AG04450 (cell line): ENCODE data around the gene ITPK1. TPM values are rescaled to one million over a fixed set of nuclear protein-coding genes. Genes with fewer than 3 reads are reported as not detected.

ENCODE experiments used
- CTCF ChIA-PET: fragments of 300-600, 350-600 bp; formaldehyde crosslinking; extraction: SDS; loops from one replicate; lab custom pipeline; 2022; ENCODE audit warnings: antibody characterized with exemption, inconsistent platforms; lab: Charles Lee
- POLR2A ChIA-PET: fragments of 350-600 bp; formaldehyde crosslinking; extraction: SDS; loops from one replicate; lab custom pipeline; 2021; ENCODE audit warnings: antibody characterized with exemption, inconsistent platforms; lab: Yijun Ruan, JAX
- DNase-seq: peaks from one replicate; pipeline ENCODE4 v3.0.0-alpha.2; 2011; ENCODE audit warnings: low read depth, low spot score
- H3K27ac ChIP-seq: one replicate; pipeline ENCODE4 v1.5.1; 2012; ENCODE audit warnings: low read depth, low read length, control low read depth
- H3K27me3 ChIP-seq: one replicate; pipeline ENCODE4 v1.6.0; 2012; ENCODE audit warnings: low read length; ENCODE audit not compliant: control insufficient read depth, insufficient read depth
- H3K4me3 ChIP-seq: 2 replicates; pipeline ENCODE4 v1.5.1; 2011; ENCODE audit warnings: mild to moderate bottlenecking, low read depth, low read length, control low read depth
- H3K9me3 ChIP-seq: 2 replicates; pipeline ENCODE4 v1.5.1; 2012; ENCODE audit warnings: low read length; ENCODE audit not compliant: control insufficient read depth, insufficient read depth
- polyA plus RNA-seq: library from polyadenylated mRNA; depleted of rRNA; stranded (reverse); fragments of >200 nt; gene quantifications from 2 replicates; pipeline ENCODE4 v1.2.3, GENCODE V29; 2011
- TF ChIP-seq, protein P1 (sequence below): IDR thresholded peaks from 2 replicates; pipeline ENCODE4 v1.5.1; 2011; ENCODE audit warnings: low read depth, low read length, control low read depth, inconsistent platforms

The ITPK1 gene
- polyA plus RNA-seq, 1 experiment: 13.6 TPM

DNA sequence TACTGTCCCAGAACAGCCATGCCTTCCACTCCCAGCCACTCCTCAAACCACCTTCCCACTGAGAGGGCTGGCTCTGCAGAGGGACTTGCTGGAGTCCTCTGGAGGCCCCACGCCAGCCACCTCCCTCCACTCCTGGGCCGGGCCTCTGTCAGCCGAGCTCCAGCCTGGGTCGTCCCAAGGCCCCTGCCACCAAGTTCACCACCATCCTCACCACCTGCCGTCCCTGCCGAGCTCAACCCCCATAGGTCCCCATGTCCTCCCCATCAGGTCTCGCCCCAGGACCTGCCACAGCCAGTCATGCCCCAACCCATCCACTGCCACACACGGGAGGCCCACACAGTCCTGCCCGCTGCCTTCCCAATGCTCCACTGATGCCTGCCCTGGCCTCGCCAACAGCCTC lies 39.0 kb downstream of the ITPK1 start:
- no peak for DNase-seq
- TF ChIP-seq, protein P1, sequence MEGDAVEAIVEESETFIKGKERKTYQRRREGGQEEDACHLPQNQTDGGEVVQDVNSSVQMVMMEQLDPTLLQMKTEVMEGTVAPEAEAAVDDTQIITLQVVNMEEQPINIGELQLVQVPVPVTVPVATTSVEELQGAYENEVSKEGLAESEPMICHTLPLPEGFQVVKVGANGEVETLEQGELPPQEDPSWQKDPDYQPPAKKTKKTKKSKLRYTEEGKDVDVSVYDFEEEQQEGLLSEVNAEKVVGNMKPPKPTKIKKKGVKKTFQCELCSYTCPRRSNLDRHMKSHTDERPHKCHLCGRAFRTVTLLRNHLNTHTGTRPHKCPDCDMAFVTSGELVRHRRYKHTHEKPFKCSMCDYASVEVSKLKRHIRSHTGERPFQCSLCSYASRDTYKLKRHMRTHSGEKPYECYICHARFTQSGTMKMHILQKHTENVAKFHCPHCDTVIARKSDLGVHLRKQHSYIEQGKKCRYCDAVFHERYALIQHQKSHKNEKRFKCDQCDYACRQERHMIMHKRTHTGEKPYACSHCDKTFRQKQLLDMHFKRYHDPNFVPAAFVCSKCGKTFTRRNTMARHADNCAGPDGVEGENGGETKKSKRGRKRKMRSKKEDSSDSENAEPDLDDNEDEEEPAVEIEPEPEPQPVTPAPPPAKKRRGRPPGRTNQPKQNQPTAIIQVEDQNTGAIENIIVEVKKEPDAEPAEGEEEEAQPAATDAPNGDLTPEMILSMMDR: no peak
- Histone ChIP-seq H3K9me3 (no peaks in the 10 kb centered on the region), H3K27me3 (no peaks in the 10 kb centered on the region), H3K27ac (no peak overlapping the region), H3K4me3 (no peak overlapping the region)
- ChIA-PET POLR2A (interaction anchor here (0.6 kb wide), 1 partner anchor 12 kb away, joined by 9 read pairs; no protein-coding TSS in a partner anchor), CTCF (no interaction called here)

DNA sequence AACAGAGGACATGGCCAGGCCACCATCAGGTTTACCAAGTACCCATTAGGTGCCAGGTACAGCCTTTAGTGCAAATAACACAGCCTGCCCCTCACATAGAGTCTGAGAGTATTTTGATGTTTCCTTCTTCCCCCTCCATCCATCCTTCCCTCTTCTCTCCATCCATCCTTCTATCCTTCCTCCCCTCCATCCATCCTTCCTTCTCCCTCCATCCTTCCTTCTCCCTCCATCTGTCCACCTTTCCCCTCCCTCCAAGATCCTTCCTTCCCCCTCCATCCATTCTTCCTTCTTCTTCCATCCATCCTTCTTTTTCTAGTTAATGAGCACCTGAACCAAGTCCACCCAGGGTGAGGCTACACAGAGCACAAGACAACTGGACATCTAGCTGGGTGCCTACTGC lies 39.8 kb downstream of the ITPK1 start:
- no peaks in the 10 kb centered on the region for H3K27me3 ChIP-seq
- no peaks in the 10 kb centered on the region for H3K9me3 ChIP-seq
- no peak overlapping the region for H3K4me3 ChIP-seq
- no peak for DNase-seq
- CTCF ChIA-PET: interaction anchor here (1.4 kb wide), 1 partner anchor 124 kb away, joined by 3 read pairs; no protein-coding TSS in a partner anchor
- TF ChIP-seq, protein P1: no peak
- POLR2A ChIA-PET: interaction anchor here (0.6 kb wide), 1 partner anchor 13 kb away, joined by 9 read pairs; no protein-coding TSS in a partner anchor
- H3K27ac ChIP-seq: no peak overlapping the region

DNA sequence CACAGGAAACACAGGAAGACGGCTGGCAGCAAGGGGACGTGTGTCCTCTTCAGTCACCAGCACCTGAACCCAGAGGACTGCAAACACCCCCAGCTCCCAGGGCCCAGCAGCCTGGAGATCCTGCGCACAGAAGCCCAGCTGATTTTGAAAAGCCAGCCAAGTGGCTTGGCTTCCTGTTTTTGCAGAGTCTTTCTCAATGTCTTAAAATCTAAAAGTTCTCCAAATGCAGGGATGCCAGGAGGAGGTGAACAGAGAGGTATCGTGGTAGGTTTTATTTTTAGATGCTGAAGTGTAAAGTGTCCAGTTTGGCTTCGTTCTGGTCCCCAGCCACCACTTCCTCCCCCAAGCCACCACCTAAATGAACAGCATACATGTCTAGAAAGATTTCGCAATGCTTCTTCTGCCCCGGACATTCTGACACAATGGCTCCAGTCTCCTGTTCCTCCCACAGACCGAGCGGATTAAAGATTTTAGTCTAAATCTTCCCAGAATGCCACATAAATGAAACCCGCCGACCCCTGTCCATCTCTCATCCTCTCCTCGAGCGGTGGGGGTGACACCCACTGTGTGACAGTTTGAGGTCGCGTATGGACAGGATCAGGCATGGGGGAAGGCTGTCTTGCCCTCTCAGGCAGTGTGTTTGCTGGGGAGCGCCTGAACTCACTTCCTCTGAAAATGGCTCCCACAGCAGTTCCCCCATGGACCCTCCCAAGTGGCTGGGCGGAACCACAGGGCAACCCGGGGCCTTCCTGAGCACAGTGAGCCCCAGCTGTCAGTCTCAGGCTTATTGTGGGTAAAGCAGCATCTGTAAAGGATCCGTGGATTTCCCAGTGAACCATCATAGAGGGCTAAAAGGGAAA lies 41.6 kb downstream of the ITPK1 start:
- TF ChIP-seq, protein P1: no peak
- DNase-seq: no peak
- ChIA-PET POLR2A (no interaction called here), CTCF (no interaction called here)
- Histone ChIP-seq H3K27me3 (no peaks in the 10 kb centered on the region), H3K27ac (no peak overlapping the region), H3K4me3 (no peak overlapping the region), H3K9me3 (no peaks in the 10 kb centered on the region)

DNA sequence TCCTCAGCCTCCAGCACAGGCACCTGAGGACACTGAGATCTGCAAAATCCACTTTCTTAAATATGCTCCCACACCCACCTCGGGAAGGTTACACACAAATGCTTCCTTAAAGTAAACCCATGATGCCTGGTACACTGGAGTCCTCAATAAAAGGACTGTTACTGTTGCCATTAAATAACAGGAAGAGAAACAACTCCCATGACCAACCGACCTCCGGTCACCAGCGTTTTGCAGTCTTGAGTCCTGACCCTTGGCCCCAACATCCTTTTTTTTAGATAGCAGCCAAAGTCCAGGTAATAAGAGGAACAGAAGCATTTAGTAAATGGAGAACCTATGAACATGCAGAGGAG lies 42.4 kb downstream of the ITPK1 start:
- CTCF ChIA-PET: no interaction called here
- no peak for DNase-seq

More for the DNA sequence above, 42.4 kb downstream of the ITPK1 start:
- Histone ChIP-seq H3K27ac (no peak overlapping the region), H3K27me3 (no peaks in the 10 kb centered on the region), H3K9me3 (no peaks in the 10 kb centered on the region), H3K4me3 (no peak overlapping the region)
- POLR2A ChIA-PET: no interaction called here
- TF ChIP-seq, protein P1: no peak
